DND-41 (cell line): Measurements from ENCODE around the gene ALDH1L1.

Experiments used
- ATAC-seq: fragments of 200-7000 bp; cut with Tn5 transposase; 3 replicates; pipeline ENCODE4 v1.9.1; 2021; ENCODE audit warnings: low read depth; ENCODE audit not compliant: insufficient read depth
- DNase-seq: peaks from one replicate; pipeline ENCODE4 v3.0.0-alpha.2; 2020
- H2AFZ ChIP-seq: 2 replicates; pipeline ENCODE4 v1.6.0; 2012; ENCODE audit warnings: low read depth, low read length
- H3K27ac ChIP-seq: 2 replicates; pipeline ENCODE4 v1.5.1; 2012; ENCODE audit warnings: low read length, inconsistent platforms
- H3K27me3 ChIP-seq: fragments of 200-600 bp; sonication (generic); 2 replicates; pipeline ENCODE4 v1.6.0; 2012; ENCODE audit warnings: low read length, mild to moderate bottlenecking, inconsistent platforms; ENCODE audit not compliant: insufficient read depth, poor library complexity
- H3K36me3 ChIP-seq: 2 replicates; pipeline ENCODE4 v1.5.1; 2012; ENCODE audit warnings: low read length, inconsistent platforms; ENCODE audit not compliant: insufficient read depth
- H3K4me1 ChIP-seq: 2 replicates; pipeline ENCODE4 v1.5.1; 2012; ENCODE audit warnings: mild to moderate bottlenecking, low read length; ENCODE audit not compliant: insufficient read depth
- H3K4me2 ChIP-seq: 2 replicates; pipeline ENCODE4 v1.6.0; 2012; ENCODE audit warnings: mild to moderate bottlenecking, moderate library complexity, low read length, inconsistent platforms; ENCODE audit not compliant: insufficient read depth
- H3K4me3 ChIP-seq, 2 experiments: fragments of 200-600 bp in 1 of 2; shearing (Covaris generic) in 1 of 2; 2 replicates each; pipeline ENCODE4 v1.5.1; 2012 to 2016; ENCODE audit warnings: inconsistent platforms in 2 of 2, low read length in 2 of 2, mild to moderate bottlenecking in 2 of 2, low read depth in 1 of 2, moderate library complexity in 1 of 2
- H3K79me2 ChIP-seq: 2 replicates; pipeline ENCODE4 v1.6.0; 2012; ENCODE audit warnings: low read length, inconsistent platforms; ENCODE audit not compliant: insufficient read depth
- H3K9ac ChIP-seq: 2 replicates; pipeline ENCODE4 v1.6.0; 2012; ENCODE audit warnings: low read depth, mild to moderate bottlenecking, inconsistent platforms, low read length, moderate library complexity
- H3K9me3 ChIP-seq: 2 replicates; pipeline ENCODE4 v1.5.1; 2012; ENCODE audit warnings: low read length, moderate library complexity, mild to moderate bottlenecking, inconsistent platforms; ENCODE audit not compliant: insufficient read depth, severe bottlenecking
- H4K20me1 ChIP-seq: 2 replicates; pipeline ENCODE4 v1.6.0; 2012; ENCODE audit warnings: low read length; ENCODE audit not compliant: insufficient read depth
- EZH2 ChIP-seq: IDR thresholded peaks from 3 replicates; pipeline ENCODE4 v1.6.1; 2012; ENCODE audit warnings: borderline replicate concordance, low read depth, mild to moderate bottlenecking, moderate library complexity, low read length, inconsistent platforms; ENCODE audit not compliant: severe bottlenecking
- TF ChIP-seq, protein P1 (sequence below): IDR thresholded peaks from 2 replicates; pipeline ENCODE4 v1.5.1; 2012; ENCODE audit warnings: borderline replicate concordance, low read length, moderate library complexity, mild to moderate bottlenecking; ENCODE audit not compliant: poor library complexity, severe bottlenecking; ENCODE audit errors: extremely low read depth

ALDH1L1 gene

GRCh38 chr3:126130981-126131745 is 49.2 kb downstream of the ALDH1L1 start:
- Histone ChIP-seq H3K9ac (no peak overlapping the region), H3K9me3 (no peaks in the 10 kb centered on the region), H3K27ac (no peak overlapping the region), H3K4me2 (no peak overlapping the region), H3K79me2 (no peaks in the 10 kb centered on the region), H2AFZ (no peak overlapping the region), H3K4me1 (no peaks in the 10 kb centered on the region), H4K20me1 (no peaks in the 10 kb centered on the region), H3K4me3 (no peak overlapping the region), H3K27me3 (peaks cover 2% of the 10 kb centered on the region), H3K36me3 (no peaks in the 10 kb centered on the region)
- no peak for DNase-seq
- no peak for TF ChIP-seq EZH2
- TF ChIP-seq, protein P1, sequence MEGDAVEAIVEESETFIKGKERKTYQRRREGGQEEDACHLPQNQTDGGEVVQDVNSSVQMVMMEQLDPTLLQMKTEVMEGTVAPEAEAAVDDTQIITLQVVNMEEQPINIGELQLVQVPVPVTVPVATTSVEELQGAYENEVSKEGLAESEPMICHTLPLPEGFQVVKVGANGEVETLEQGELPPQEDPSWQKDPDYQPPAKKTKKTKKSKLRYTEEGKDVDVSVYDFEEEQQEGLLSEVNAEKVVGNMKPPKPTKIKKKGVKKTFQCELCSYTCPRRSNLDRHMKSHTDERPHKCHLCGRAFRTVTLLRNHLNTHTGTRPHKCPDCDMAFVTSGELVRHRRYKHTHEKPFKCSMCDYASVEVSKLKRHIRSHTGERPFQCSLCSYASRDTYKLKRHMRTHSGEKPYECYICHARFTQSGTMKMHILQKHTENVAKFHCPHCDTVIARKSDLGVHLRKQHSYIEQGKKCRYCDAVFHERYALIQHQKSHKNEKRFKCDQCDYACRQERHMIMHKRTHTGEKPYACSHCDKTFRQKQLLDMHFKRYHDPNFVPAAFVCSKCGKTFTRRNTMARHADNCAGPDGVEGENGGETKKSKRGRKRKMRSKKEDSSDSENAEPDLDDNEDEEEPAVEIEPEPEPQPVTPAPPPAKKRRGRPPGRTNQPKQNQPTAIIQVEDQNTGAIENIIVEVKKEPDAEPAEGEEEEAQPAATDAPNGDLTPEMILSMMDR: no peak
- no peak for ATAC-seq

DNA sequence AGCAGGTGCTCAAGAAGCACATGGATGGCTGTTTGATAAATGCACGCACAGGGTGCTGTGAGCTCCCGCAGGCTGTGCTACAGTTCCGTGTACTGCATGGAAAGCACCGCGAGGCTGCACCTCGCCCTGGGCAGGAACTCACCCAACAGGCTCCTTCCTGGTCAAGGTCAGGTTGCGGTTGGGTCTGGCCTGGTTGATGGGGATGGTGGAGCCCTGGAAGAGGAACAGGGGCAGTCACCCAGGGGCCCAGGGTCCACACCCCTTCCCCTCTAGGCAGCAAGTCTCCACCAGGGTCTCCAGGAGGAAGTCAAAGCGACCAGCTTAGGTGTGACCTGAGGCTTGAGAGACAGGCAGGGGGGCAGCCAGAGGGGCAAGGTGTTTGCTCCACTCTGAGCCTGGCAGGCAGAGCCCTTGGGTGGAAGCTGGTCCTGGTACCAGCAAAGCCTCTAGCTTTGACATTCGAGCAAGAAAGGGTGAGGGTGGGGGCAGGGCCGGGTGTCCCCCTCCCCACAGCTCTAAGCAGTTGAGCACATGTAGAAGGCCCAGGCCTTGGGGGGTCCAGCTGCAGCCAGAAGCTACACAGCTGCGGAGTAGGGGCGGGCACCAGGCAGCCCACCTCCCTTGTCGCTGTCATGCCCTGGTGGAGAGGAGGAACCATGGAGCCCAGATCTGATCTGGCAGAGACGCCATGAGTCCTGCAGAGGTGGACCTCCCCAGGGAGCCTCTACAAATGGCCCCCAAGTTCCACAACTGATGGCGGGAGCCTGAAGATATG is 50.1 kb downstream of the ALDH1L1 start:
- TF ChIP-seq, protein P1: no peak
- no peak for TF ChIP-seq EZH2
- Histone ChIP-seq H3K4me3 (no peak overlapping the region), H3K4me1 (no peaks in the 10 kb centered on the region), H4K20me1 (no peaks in the 10 kb centered on the region), H3K36me3 (no peaks in the 10 kb centered on the region), H3K9ac (no peak overlapping the region), H3K27ac (no peak overlapping the region), H3K9me3 (no peaks in the 10 kb centered on the region), H3K4me2 (no peak overlapping the region), H2AFZ (no peak overlapping the region), H3K79me2 (no peaks in the 10 kb centered on the region), H3K27me3 (peaks cover 2% of the 10 kb centered on the region)
- ATAC-seq (no peak), DNase-seq (no peak)

- Histone ChIP-seq H3K36me3 (no peaks in the 10 kb centered on the region), H3K4me2 (no peak overlapping the region), H3K27ac (no peak overlapping the region), H3K4me3 (no peak overlapping the region), H3K27me3 (peaks cover 2% of the 10 kb centered on the region), H4K20me1 (no peaks in the 10 kb centered on the region), H3K79me2 (no peaks in the 10 kb centered on the region), H3K9me3 (no peaks in the 10 kb centered on the region), H3K4me1 (no peaks in the 10 kb centered on the region), H3K9ac (no peak overlapping the region), H2AFZ (no peak overlapping the region)
- DNase-seq: no peak
- ATAC-seq: no peak
- TF ChIP-seq EZH2: no peak
- TF ChIP-seq, protein P1: no peak
Measured at GRCh38 chr3:126129398-126129891, 50.9 kb downstream of the ALDH1L1 start.
